HG02870 (cell line): ENCODE results near the gene GADD45GIP1.
A peak's percentile ranks its signal among the peaks of the same experiment; 100 is the strongest.
"Not testable (repeated sequence)": the region's sequence is repeated elsewhere in the genome, so short reads cannot be mapped to it uniquely, and the experiment has no call there.

ENCODE experiments used
- ATAC-seq: cut with Tn5 transposase; IDR thresholded peaks from one replicate; pipeline ENCODE4 v1.9.1; 2021; ENCODE audit warnings: mild to moderate bottlenecking, moderate library complexity; ENCODE audit not compliant: unreplicated experiment

Gene GADD45GIP1

GRCh38 chr19:12944104-12944674 lies 12.8 kb downstream of the GADD45GIP1 start:
- no peak for ATAC-seq

- no peak for ATAC-seq
Observed at GRCh38 chr19:12943437-12944044, 13.5 kb downstream of the GADD45GIP1 start.

GRCh38 chr19:12940897-12941296 lies 16.1 kb downstream of the GADD45GIP1 start:
- no peak for ATAC-seq

- no peak for ATAC-seq
Observed at GRCh38 chr19:12939975-12940423, 17.0 kb downstream of the GADD45GIP1 start.

GRCh38 chr19:12938779-12939601 lies 18.0 kb downstream of the GADD45GIP1 start:
- ATAC-seq: peak; percentile 1

- ATAC-seq: peak; percentile 81
Observed at GRCh38 chr19:12937927-12938778, 18.9 kb downstream of the GADD45GIP1 start, which contains the start of gene CALR. Gene CALR (plus strand): TSS chr19:12938609. CDS start chr19:12938680, 71 bp downstream.

- ATAC-seq: no peak
Observed at GRCh38 chr19:12937093-12937926, 19.7 kb downstream of the GADD45GIP1 start.

- no peak for ATAC-seq
Observed at GRCh38 chr19:12936582-12936981, 20.4 kb downstream of the GADD45GIP1 start.

- ATAC-seq: no peak
Observed at GRCh38 chr19:12935071-12935470, 22.0 kb downstream of the GADD45GIP1 start.

- ATAC-seq: peak; percentile 39
Observed at GRCh38 chr19:12933287-12934072, 23.5 kb downstream of the GADD45GIP1 start, which contains the start of gene FARSA. Gene FARSA (minus strand): TSS chr19:12933711. CDS start chr19:12933696, 15 bp downstream.

- no peak for ATAC-seq
Observed at GRCh38 chr19:12932392-12933286, 24.4 kb downstream of the GADD45GIP1 start.

- ATAC-seq: no peak
Observed at GRCh38 chr19:12930002-12930645, 26.9 kb downstream of the GADD45GIP1 start.

GRCh38 chr19:12924621-12925310 lies 32.3 kb downstream of the GADD45GIP1 start:
- ATAC-seq: no peak

- ATAC-seq: no peak
Observed at GRCh38 chr19:12922959-12923358, 34.1 kb downstream of the GADD45GIP1 start.

GRCh38 chr19:12921047-12921446 lies 36.0 kb downstream of the GADD45GIP1 start:
- no peak for ATAC-seq

GRCh38 chr19:12918253-12918652 lies 38.8 kb downstream of the GADD45GIP1 start:
- ATAC-seq: no peak

GRCh38 chr19:12915860-12916259 lies 41.2 kb downstream of the GADD45GIP1 start:
- ATAC-seq: not testable (repeated sequence)
